ENCODE results near the gene MARCO.

Gene MARCO

DNA sequence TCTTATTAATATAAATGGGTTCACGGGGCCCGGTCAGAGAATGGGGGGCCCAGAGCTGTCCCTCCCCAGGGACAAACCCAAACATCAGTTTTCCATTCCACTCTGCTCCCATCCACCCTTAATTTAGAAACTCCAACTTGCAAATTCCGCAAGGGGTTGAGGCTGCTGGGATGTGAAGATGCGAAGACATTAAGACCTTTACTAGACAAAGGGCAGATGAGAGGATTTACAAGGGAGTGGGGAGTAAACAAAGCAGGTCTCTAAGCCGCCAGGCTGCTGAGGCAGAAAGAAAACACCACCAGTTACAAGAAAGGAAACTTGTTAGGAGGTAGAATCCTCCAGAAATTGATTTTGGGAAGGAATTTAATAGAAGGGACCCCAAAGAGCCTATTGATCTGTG, 33.1 kb downstream of the MARCO start:
- no peak for DNase-seq
- CTCF ChIA-PET, result no interaction called here
- Mint-ChIP-seq H3K4me1 (no peaks in the 10 kb centered on the region), H3K9me3 (peaks cover 2% of the 10 kb centered on the region), H3K4me3 (no peak overlapping the region), H3K27me3 (no peaks in the 10 kb centered on the region), H3K36me3 (no peaks in the 10 kb centered on the region), H3K27ac (no peak overlapping the region)

DNA sequence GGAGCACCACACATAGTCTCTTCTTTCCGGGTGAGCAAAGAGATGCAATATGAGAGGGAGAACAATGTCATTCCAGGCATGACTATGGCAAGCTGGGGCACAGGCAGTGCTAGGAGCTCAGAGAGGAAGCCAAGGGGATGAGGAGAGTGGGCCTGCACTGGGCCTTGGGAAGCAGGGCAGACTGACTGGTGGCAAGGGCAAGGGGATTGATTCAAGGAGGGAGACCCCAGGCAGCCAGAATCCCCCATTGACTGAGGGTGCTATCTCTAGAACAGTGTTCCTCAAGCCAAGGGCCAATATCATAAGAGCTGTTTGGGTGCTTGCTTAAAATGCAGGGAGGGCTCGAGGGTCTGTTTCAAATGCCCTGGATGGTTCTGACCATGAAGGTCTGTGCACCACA, 36.1 kb downstream of the MARCO start:
- CTCF ChIA-PET, result no interaction called here
- H3K36me3 Mint-ChIP-seq, result no peaks in the 10 kb centered on the region

DNA sequence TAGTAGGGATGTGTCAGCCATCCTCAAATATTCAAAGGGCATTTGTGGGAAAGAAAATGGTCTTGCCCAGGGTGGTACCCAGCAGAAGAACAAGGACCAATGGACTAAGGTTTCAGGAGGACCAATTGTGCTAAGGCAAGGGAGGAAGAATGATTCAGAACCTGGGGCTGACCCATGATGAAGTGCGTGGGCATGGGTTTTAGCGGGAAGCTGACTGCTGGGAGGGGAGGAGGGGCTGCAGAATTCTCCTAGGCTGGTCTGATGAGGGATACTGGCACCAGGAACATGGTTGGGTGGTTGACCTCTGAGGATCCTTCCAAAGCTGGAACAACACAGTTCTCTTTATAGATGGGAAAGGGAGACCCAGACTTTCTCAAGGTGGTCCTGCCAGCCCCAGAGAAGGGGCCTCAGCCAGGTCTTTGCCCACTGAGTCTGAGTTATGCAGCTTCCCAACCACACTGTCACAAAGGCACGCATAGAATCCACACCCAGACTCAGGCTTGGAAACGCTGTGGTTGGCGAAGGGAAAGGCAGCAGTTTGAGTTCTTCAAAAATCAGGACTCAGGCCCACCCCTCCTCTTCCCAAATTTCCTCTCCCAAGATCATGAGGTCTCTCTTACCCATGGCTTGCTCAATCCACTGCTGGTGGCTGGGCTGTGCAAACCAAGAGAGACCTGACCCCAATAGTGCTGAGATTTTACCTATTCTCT, 37.3 kb downstream of the MARCO start:
- DNase-seq, result no peak
- Mint-ChIP-seq H3K4me3 (no peak overlapping the region), H3K27ac (no peak overlapping the region), H3K4me1 (no peaks in the 10 kb centered on the region), H3K36me3 (no peaks in the 10 kb centered on the region), H3K27me3 (no peaks in the 10 kb centered on the region), H3K9me3 (peaks cover 2% of the 10 kb centered on the region)
- CTCF ChIA-PET, result no interaction called here

More for the DNA sequence above, 36.1 kb downstream of the MARCO start:
- no peak for DNase-seq
- Mint-ChIP-seq H3K4me3 (no peak overlapping the region), H3K27ac (no peak overlapping the region), H3K9me3 (peaks cover 2% of the 10 kb centered on the region), H3K27me3 (no peaks in the 10 kb centered on the region), H3K4me1 (no peaks in the 10 kb centered on the region)

DNA sequence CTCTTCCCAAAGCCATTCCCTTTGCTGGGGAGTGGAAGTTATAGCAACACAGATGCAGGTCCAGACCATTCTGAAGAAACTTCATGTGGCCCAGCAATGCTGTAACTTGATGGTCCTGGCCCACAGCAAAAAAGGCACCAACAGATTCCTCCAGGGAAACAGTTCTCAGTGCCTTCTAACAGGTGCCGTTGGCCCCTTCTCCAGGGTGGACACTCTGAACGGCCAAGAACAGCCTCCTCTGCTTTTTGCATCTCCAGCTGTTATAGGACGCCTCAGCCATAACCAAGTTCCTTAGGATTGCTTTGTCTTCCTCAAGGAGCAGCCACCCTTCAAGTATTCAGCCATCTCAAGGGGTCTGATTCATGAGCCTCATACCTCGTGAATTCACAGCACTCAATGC, 38.0 kb downstream of the MARCO start:
- CTCF ChIA-PET, result no interaction called here

DNA sequence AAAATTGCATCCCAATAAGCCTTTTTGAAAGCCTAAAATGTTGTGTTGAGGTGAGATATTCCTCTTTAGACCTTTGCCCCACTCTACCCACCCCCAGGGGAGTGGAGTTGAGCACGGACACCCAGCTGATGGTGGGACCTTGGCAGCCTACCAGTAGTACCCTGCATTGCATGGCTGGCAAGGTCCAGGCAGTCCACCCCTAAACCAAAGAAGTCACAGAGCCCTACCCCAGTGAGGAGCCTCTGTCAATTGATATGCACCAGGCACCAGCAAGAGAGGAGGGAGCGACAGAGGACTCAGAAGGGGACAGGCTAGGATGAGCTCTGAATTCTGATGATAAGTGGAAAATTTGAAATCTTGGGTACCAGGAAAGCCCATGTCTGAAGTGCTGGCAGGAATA, 38.6 kb downstream of the MARCO start:
- Mint-ChIP-seq H3K27me3 (no peaks in the 10 kb centered on the region), H3K27ac (no peak overlapping the region), H3K36me3 (no peaks in the 10 kb centered on the region), H3K4me3 (no peak overlapping the region), H3K4me1 (no peaks in the 10 kb centered on the region), H3K9me3 (peaks cover 2% of the 10 kb centered on the region)
- CTCF ChIA-PET, result no interaction called here
- DNase-seq, result no peak

More for the DNA sequence above, 38.0 kb downstream of the MARCO start:
- H3K27me3 Mint-ChIP-seq, result no peaks in the 10 kb centered on the region
- no peak overlapping the region for H3K4me3 Mint-ChIP-seq
- H3K4me1 Mint-ChIP-seq, result no peaks in the 10 kb centered on the region
- H3K27ac Mint-ChIP-seq, result no peak overlapping the region
- H3K9me3 Mint-ChIP-seq, result peaks cover 2% of the 10 kb centered on the region
- no peak for DNase-seq
- no peaks in the 10 kb centered on the region for H3K36me3 Mint-ChIP-seq

DNA sequence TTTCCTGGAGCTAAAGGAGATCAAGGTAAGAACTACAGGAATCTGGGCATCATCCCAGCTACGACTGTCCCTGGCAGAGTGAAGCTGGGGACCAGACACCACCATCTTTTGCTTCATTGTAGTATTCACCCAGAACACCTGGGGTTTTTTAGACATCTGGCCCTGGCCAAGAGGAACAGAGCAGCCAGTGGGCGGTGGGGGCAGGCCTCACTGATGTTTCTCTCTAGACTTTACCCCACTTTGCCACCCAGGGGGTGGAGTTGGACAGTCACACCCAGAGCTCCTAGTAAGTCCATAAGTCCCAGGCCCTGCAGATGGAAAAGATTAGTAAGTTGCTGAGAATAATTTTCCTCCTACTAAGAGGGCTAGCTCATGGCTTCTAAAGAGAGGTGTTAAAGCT, 39.6 kb downstream of the MARCO start:
- no peak for DNase-seq
- no peaks in the 10 kb centered on the region for H3K4me1 Mint-ChIP-seq
- H3K27me3 Mint-ChIP-seq, result peaks cover 3% of the 10 kb centered on the region
- H3K36me3 Mint-ChIP-seq, result no peaks in the 10 kb centered on the region
- H3K9me3 Mint-ChIP-seq, result peaks cover 2% of the 10 kb centered on the region
- no peak overlapping the region for H3K4me3 Mint-ChIP-seq
- H3K27ac Mint-ChIP-seq, result no peak overlapping the region
- CTCF ChIA-PET, result no interaction called here

DNA sequence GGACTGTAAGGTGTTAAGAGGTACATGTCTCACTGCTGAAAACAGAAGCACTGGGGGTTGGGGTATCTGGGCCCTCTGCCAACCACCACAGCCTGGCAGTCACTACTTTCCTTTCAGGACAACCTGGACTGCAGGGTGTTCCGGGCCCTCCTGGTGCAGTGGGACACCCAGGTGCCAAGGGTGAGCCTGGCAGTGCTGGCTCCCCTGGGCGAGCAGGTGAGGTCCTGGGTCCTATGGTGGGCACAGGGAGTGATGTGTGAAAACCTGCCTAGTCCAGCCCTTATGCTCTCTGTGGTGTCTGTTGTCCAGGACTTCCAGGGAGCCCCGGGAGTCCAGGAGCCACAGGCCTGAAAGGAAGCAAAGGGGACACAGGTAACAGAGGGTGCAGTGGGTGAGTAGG, 40.0 kb downstream of the MARCO start:
- CTCF ChIA-PET, result no interaction called here
- H3K27ac Mint-ChIP-seq, result no peak overlapping the region
- H3K4me1 Mint-ChIP-seq, result no peaks in the 10 kb centered on the region

DNA sequence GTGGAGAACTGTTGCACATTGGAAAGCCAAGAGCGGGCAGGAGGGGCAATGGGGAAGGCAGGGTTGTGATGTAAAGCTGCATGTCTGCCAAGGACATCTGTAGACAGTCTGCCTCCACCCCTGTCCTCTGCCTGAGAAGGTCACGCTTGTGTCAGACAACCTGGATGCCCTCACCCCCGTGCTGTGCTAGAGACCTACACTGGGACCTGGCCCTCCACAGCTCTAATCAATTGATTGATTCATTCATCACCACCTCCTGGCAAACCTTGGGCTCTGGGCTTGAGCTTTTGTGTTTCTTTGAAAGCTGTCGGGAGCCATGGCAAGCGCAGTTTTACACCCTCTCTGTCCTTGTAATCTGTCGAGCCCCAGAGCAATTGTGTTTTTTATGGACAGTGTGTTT, 41.1 kb downstream of the MARCO start:
- Mint-ChIP-seq H3K9me3 (no peaks in the 10 kb centered on the region), H3K36me3 (no peaks in the 10 kb centered on the region), H3K27me3 (peaks cover 4% of the 10 kb centered on the region), H3K27ac (no peak overlapping the region), H3K4me3 (no peak overlapping the region), H3K4me1 (no peaks in the 10 kb centered on the region)
- DNase-seq, result no peak
- CTCF ChIA-PET, result interaction anchor here (0.5 kb wide), 1 partner anchor 1816 kb away, joined by 3 read pairs; no protein-coding TSS in a partner anchor

More for the DNA sequence above, 40.0 kb downstream of the MARCO start:
- no peak for DNase-seq
- Mint-ChIP-seq H3K9me3 (peaks cover 2% of the 10 kb centered on the region), H3K27me3 (peaks cover 4% of the 10 kb centered on the region), H3K36me3 (no peaks in the 10 kb centered on the region), H3K4me3 (no peak overlapping the region)

DNA sequence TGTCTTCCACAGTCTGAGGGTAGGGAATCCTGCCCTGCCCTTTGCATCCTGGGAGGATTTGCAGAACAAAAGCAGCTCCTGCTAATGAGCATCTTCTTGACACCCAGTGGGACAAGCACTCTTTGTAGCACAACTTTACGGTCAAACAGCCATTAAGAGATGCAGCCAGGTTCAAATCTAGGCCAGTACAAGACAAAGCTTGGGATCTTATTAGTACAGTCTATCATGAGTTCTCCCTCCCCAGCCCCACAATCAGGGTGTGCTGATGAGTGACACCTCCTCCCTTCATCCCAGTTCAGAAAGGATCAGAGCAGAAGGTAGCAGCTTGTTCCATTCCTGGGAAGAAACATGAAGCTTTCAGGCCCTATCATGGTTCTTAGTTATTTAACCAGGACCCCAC, 41.9 kb downstream of the MARCO start:
- peaks cover 4% of the 10 kb centered on the region for H3K27me3 Mint-ChIP-seq
- no peak for DNase-seq
- H3K4me3 Mint-ChIP-seq, result no peak overlapping the region
- H3K36me3 Mint-ChIP-seq, result no peaks in the 10 kb centered on the region
- H3K9me3 Mint-ChIP-seq, result no peaks in the 10 kb centered on the region
- H3K27ac Mint-ChIP-seq, result no peak overlapping the region
- no peaks in the 10 kb centered on the region for H3K4me1 Mint-ChIP-seq
- CTCF ChIA-PET, result no interaction called here

DNA sequence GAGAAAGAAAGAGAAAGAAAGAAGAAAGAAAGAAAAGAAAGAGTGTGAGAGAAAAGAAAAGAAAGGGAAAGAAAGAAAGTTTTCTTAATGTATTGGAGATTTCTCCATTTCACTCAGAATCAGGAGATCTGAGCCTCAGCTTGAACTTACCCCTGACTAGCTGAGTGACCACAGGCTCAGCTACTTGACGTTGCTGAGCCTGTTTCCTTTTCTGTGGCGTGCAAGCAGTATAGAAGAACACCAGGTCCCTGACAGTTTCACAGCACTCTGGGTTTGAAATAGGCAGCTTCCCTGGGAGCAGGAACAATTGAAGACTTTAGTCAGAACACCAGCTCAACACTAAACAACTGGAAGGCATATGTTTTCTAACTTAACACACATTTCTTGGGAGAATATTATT, 44.7 kb downstream of the MARCO start:
- H3K4me1 Mint-ChIP-seq, result no peaks in the 10 kb centered on the region
- CTCF ChIA-PET, result no interaction called here
- no peaks in the 10 kb centered on the region for H3K9me3 Mint-ChIP-seq
- no peak overlapping the region for H3K4me3 Mint-ChIP-seq
- H3K27me3 Mint-ChIP-seq, result peaks cover 4% of the 10 kb centered on the region
- no peak for DNase-seq
- H3K27ac Mint-ChIP-seq, result no peak overlapping the region
- no peaks in the 10 kb centered on the region for H3K36me3 Mint-ChIP-seq

DNA sequence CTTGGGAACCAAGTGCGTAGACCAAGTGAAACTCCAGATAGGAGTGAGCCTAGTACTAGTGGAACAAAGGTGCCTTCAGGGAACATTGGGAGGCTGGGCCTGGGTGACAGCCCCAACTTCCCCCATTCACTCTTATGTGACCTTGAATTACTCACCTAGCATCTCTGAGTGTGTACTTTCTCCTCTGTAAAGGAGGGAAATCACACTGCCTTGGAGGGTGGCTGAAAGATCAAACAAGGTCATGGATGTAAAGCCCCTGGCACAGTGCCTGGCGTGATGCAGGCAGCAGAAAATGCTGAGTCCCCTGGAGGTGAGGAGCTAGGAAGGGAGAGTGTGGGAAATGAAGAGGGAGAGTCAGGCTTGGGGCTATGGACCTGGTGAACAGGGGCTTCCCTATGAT, 45.9 kb downstream of the MARCO start:
- Mint-ChIP-seq H3K4me1 (no peaks in the 10 kb centered on the region), H3K9me3 (no peaks in the 10 kb centered on the region), H3K36me3 (no peaks in the 10 kb centered on the region), H3K27me3 (peaks cover 4% of the 10 kb centered on the region), H3K27ac (no peak overlapping the region), H3K4me3 (no peak overlapping the region)
- CTCF ChIA-PET, result no interaction called here
- DNase-seq, result no peak

DNA sequence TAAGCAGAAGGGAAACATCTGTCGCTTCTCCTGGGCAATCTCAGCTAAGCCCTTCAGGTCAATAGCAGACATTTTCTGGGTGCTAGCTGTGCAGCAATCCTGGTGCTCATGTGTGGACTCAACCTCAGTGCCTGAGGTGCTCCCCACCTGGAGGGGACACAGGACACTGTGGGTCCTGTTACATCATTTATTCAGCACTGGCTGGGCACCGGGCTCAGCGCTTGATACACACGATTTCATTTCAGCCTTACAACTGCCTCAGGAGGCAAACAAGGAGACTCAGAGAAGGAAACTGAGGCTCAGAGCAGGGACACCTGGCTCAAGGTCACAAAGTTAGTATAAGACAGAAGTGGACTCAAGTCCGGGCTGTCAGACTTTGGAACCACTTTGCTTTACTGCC, 46.7 kb downstream of the MARCO start:
- no peak for DNase-seq
- CTCF ChIA-PET, result no interaction called here
- no peak overlapping the region for H3K4me3 Mint-ChIP-seq
- H3K4me1 Mint-ChIP-seq, result no peaks in the 10 kb centered on the region
- H3K36me3 Mint-ChIP-seq, result no peaks in the 10 kb centered on the region
- no peaks in the 10 kb centered on the region for H3K9me3 Mint-ChIP-seq
- H3K27ac Mint-ChIP-seq, result no peak overlapping the region
- H3K27me3 Mint-ChIP-seq, result peaks cover 4% of the 10 kb centered on the region

DNA sequence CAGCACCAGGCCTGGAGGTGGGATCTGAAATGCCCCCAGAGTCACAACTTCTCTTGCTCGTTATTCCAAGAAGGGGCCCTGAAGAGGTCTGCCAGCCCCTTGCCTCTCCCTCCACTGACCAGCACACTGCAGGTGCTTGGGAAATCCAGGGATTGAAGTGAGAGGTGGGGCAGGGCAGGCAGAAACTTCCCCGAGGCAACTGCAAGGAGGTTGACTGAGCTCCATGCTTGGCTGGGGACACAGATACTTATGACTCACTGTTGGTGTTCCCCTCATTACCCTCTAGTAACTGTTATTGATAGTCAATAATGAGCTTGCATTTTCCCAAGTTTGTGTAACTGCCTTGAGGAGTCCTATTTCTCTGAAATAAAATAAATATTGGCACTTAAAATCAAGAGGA, 47.5 kb downstream of the MARCO start:
- Mint-ChIP-seq H3K4me1 (no peaks in the 10 kb centered on the region), H3K4me3 (no peak overlapping the region), H3K27me3 (peaks cover 4% of the 10 kb centered on the region), H3K36me3 (no peaks in the 10 kb centered on the region), H3K27ac (no peak overlapping the region), H3K9me3 (no peaks in the 10 kb centered on the region)
- no peak for DNase-seq
- CTCF ChIA-PET, result interaction anchor here (0.7 kb wide), 1 partner anchor 107 kb away, joined by 3 read pairs; no protein-coding TSS in a partner anchor

DNA sequence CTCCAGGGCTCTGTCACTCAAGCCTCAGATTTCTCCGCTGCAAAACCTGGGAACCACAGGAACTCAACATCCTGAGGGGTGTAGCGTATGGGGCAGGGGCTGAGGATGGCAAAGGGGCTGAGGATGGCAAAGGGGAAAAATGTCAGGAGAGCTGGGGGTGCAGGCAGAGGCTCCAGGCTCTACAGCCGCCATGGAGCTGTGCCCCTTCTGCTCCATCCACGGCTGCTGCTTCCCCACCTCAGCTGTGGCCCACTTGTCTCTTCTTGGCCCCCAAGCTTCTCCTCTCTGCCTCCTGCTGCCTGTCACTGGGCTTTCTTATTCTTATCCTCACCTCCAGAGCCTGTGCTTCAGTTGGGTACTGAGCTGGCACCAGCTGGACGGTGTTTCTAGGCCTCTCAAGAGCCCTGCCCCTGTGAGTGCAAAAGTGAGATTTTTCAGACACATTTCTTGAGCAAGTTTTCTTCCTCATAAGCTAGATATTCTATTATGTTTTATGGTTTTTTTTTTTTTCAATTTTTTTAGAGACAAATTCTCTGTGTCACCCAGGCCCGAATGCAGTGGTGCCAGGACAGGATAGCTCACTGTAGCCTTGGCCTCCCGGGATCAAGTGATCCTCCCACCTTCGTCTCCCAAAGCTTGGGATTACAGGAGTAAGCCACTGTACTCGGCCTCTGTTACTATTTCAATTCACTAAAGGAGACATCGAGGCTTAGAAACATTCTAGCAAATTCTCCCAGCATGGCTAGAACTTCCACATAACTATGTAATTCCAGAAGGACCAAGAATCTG, 49.0 kb downstream of the MARCO start:
- Mint-ChIP-seq H3K4me3 (no peak overlapping the region), H3K36me3 (no peaks in the 10 kb centered on the region), H3K4me1 (no peaks in the 10 kb centered on the region), H3K9me3 (no peaks in the 10 kb centered on the region), H3K27ac (no peak overlapping the region), H3K27me3 (peaks cover 4% of the 10 kb centered on the region)
- CTCF ChIA-PET, result no interaction called here
- no peak for DNase-seq

DNA sequence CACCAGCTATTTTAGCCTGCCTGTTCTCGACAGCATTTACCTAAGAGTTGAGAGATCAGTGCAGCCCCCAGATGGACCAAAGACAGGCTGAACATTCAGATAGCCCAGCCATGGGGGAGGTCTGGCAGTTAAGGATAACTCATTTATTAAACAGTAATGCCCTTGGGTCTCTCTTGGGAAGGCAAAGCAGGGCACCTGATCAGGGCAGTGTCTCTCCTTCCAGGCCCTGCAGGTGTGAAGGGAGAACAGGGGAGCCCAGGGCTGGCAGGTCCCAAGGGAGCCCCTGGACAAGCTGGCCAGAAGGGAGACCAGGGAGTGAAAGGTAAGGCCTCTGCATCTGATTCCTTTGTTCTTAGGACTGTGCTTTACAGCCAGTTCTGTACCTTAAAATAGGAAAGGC, 49.6 kb downstream of the MARCO start:
- no peak for DNase-seq
- Mint-ChIP-seq H3K27me3 (peaks cover 2% of the 10 kb centered on the region), H3K27ac (no peak overlapping the region), H3K4me3 (no peak overlapping the region), H3K36me3 (no peaks in the 10 kb centered on the region), H3K9me3 (no peaks in the 10 kb centered on the region), H3K4me1 (no peaks in the 10 kb centered on the region)
- CTCF ChIA-PET, result no interaction called here

All from activated naive CD4-positive, alpha-beta T cell treated with anti-CD3 and anti-CD28 coated beads, Interleukin-2, amount 10 ng/mL, durations not matched to agents 7 days and 5 days (primary cell).